ENCODE measurements around the gene GALT. TPM values are rescaled to one million over a fixed set of nuclear protein-coding genes. Genes with fewer than 3 reads are reported as not detected.

GALT gene
- total RNA-seq, 1 donor from 2014 or later = 32.1 TPM

- Mint-ChIP-seq H3K27ac (no peak overlapping the region), H3K4me1 (peaks cover 8% of the 10 kb centered on the region), H3K27me3 (ENCODE audit: insufficient read depth, low read depth) (peaks cover 2% of the 10 kb centered on the region), H3K9me3 (peaks cover 4% of the 10 kb centered on the region), H3K4me3 (no peak overlapping the region), H3K36me3 (peaks cover 19% of the 10 kb centered on the region)
- Histone ChIP-seq H3K4me2 (no peak overlapping the region), H3K79me2 (ENCODE audit: low read depth) (peaks cover 14% of the 10 kb centered on the region), H3K27me3 (no peaks in the 10 kb centered on the region), H4K20me1 (ENCODE audit: low read depth) (no peaks in the 10 kb centered on the region), H3K27ac (no peak overlapping the region), H2AFZ (replicated peaks) (no peak overlapping the region), H3K9ac (no peak overlapping the region), H3F3A (ENCODE audit: low read depth) (no peaks in the 10 kb centered on the region), H3K4me1 (peaks cover 3% of the 10 kb centered on the region), H3K4me3 (no peak overlapping the region), H3K9me3 (ENCODE audit: low read depth) (no peaks in the 10 kb centered on the region), H3K36me3 (no peaks in the 10 kb centered on the region)
- TF ChIP-seq EZH2 (IDR thresholded peaks at IDR 0.05) = no peak
- TF ChIP-seq CTCF (IDR thresholded peaks at IDR 0.05) = no peak
- no peak for TF ChIP-seq EZH2phosphoT487 (IDR thresholded peaks at IDR 0.05)
- DNase-seq (ENCODE audit: low spot score) = no peak
Measured at GRCh38 chr9:34671307-34671706, 24.8 kb downstream of the GALT start.

- H3K79me2 ChIP-seq (ENCODE audit: low read depth) = no peaks in the 10 kb centered on the region
- H3K27me3 ChIP-seq = no peaks in the 10 kb centered on the region
- H3K4me2 ChIP-seq = no peak overlapping the region
- no peak for DNase-seq (ENCODE audit: low spot score)
- H3K4me3 ChIP-seq = no peak overlapping the region
- Mint-ChIP-seq H3K4me3 (no peak overlapping the region), H3K4me1 (peaks cover 6% of the 10 kb centered on the region), H3K27ac (no peak overlapping the region), H3K27me3 (ENCODE audit: insufficient read depth, low read depth) (peaks cover 7% of the 10 kb centered on the region), H3K9me3 (no peaks in the 10 kb centered on the region), H3K36me3 (peaks cover 6% of the 10 kb centered on the region)
- no peak overlapping the region for H2AFZ ChIP-seq (replicated peaks)
- H3K4me1 ChIP-seq = no peaks in the 10 kb centered on the region
- TF ChIP-seq EZH2 (IDR thresholded peaks at IDR 0.05) = no peak
- TF ChIP-seq EZH2phosphoT487 (IDR thresholded peaks at IDR 0.05) = no peak
- no peak for TF ChIP-seq CTCF (IDR thresholded peaks at IDR 0.05)
- no peaks in the 10 kb centered on the region for H3F3A ChIP-seq (ENCODE audit: low read depth)
- H3K36me3 ChIP-seq = no peaks in the 10 kb centered on the region
- no peak overlapping the region for H3K27ac ChIP-seq
- H3K9ac ChIP-seq = no peak overlapping the region
- no peaks in the 10 kb centered on the region for H4K20me1 ChIP-seq (ENCODE audit: low read depth)
- H3K9me3 ChIP-seq (ENCODE audit: low read depth) = no peaks in the 10 kb centered on the region
Measured at GRCh38 chr9:34674440-34674839, 28.0 kb downstream of the GALT start.

GRCh38 chr9:34675048-34675714 is 28.7 kb downstream of the GALT start:
- no peaks in the 10 kb centered on the region for H3K9me3 ChIP-seq (ENCODE audit: low read depth)
- DNase-seq (ENCODE audit: low spot score) = peak; percentile 91
- H3K4me3 ChIP-seq = no peak overlapping the region
- no peaks in the 10 kb centered on the region for H3K36me3 ChIP-seq
- H3K9me3 Mint-ChIP-seq = no peaks in the 10 kb centered on the region
- no peaks in the 10 kb centered on the region for H3K27me3 ChIP-seq
- H3K4me2 ChIP-seq = no peak overlapping the region
- H2AFZ ChIP-seq (replicated peaks) = no peak overlapping the region
- no peak overlapping the region for H3K27ac Mint-ChIP-seq
- H3K4me3 Mint-ChIP-seq = no peak overlapping the region
- no peaks in the 10 kb centered on the region for H3K79me2 ChIP-seq (ENCODE audit: low read depth)
- no peaks in the 10 kb centered on the region for H4K20me1 ChIP-seq (ENCODE audit: low read depth)
- no peak overlapping the region for H3K9ac ChIP-seq
- H3K27ac ChIP-seq = no peak overlapping the region
- H3K27me3 Mint-ChIP-seq (ENCODE audit: insufficient read depth, low read depth) = peaks cover 7% of the 10 kb centered on the region
- peaks cover 6% of the 10 kb centered on the region for H3K4me1 Mint-ChIP-seq
- no peaks in the 10 kb centered on the region for H3K4me1 ChIP-seq
- H3F3A ChIP-seq (ENCODE audit: low read depth) = no peaks in the 10 kb centered on the region
- H3K36me3 Mint-ChIP-seq = peaks cover 1% of the 10 kb centered on the region
- TF ChIP-seq EZH2 (IDR thresholded peaks at IDR 0.05) (no peak), CTCF (IDR thresholded peaks at IDR 0.05) (peak; percentile 83), EZH2phosphoT487 (IDR thresholded peaks at IDR 0.05) (peak; percentile 27)

Data from neural progenitor cell (in vitro differentiated cells).